Measurements from ENCODE around the gene RPS6KA2. TPM values are rescaled to one million over a fixed set of nuclear protein-coding genes. Genes with fewer than 3 reads are reported as not detected.
A peak's percentile ranks its signal among the peaks of the same experiment; 100 is the strongest.

Gene RPS6KA2
- total and polyA plus RNA-seq, 2 experiments from 2014 or later, result 12.5 to 25.3 TPM

- no peak overlapping the region for H3K4me3 ChIP-seq
- no peak for ATAC-seq
- no peaks in the 10 kb centered on the region for H3F3A ChIP-seq (replicated peaks; ENCODE audit: low read depth)
- H3K4me1 Mint-ChIP-seq, result no peaks in the 10 kb centered on the region; the same call in 2 of the 3 replicates
- no peak overlapping the region for H3K27ac ChIP-seq (ENCODE audit: low read depth)
- peak; percentile 11 to 30; a peak in 2 of 4 replicates for TF ChIP-seq CTCF (conservative IDR thresholded peaks at IDR 0.05; ENCODE audit: low read depth in 2 of 2)
- TF ChIP-seq ZNF462 (CRISPR knock-in tag; IDR thresholded peaks at IDR 0.05), result no peak
- H3K36me3 ChIP-seq (ENCODE audit: insufficient read depth), result no peaks in the 10 kb centered on the region
- H2AFZ ChIP-seq, result no peak overlapping the region
- H4K20me1 ChIP-seq (replicated peaks; ENCODE audit: insufficient read depth), result no peaks in the 10 kb centered on the region
- H3K27me3 Mint-ChIP-seq (ENCODE audit: insufficient read depth, low read depth, poor library complexity), result peaks cover 8% of the 10 kb centered on the region
- H3K9me3 Mint-ChIP-seq, result no peaks in the 10 kb centered on the region
- H3K4me3 Mint-ChIP-seq, result no peak overlapping the region
- peaks cover 14% of the 10 kb centered on the region for H3K36me3 Mint-ChIP-seq (ENCODE audit: low read depth)
- no peak overlapping the region for H3K4me2 ChIP-seq
- no peak for DNase-seq (ENCODE audit: low spot score)
- H3K79me2 ChIP-seq (replicated peaks; ENCODE audit: insufficient read depth), result no peaks in the 10 kb centered on the region
- no peaks in the 10 kb centered on the region for H3K4me1 ChIP-seq (ENCODE audit: insufficient read depth)
- no peaks in the 10 kb centered on the region for H3K27me3 ChIP-seq (ENCODE audit: insufficient read depth)
- H3K9me2 ChIP-seq (ENCODE audit: insufficient read depth), result no peaks in the 10 kb centered on the region
- H3K27ac Mint-ChIP-seq, result no peak overlapping the region
These were observed 183.9 kb downstream of the RPS6KA2 start for GRCh38 chr6:166443166-166443565.

- no peaks in the 10 kb centered on the region; the same call in 2 of the 3 replicates for H3K4me1 Mint-ChIP-seq
- DNase-seq (ENCODE audit: low spot score) (no peak), ATAC-seq (no peak)
- H3K4me3 Mint-ChIP-seq, result no peak overlapping the region
- Histone ChIP-seq H3K4me2 (no peak overlapping the region), H3K27ac (ENCODE audit: low read depth) (no peak overlapping the region), H3K27me3 (ENCODE audit: insufficient read depth) (no peaks in the 10 kb centered on the region), H3K4me3 (no peak overlapping the region), H3K36me3 (ENCODE audit: insufficient read depth) (no peaks in the 10 kb centered on the region), H3K9me2 (ENCODE audit: insufficient read depth) (no peaks in the 10 kb centered on the region), H3F3A (replicated peaks; ENCODE audit: low read depth) (no peaks in the 10 kb centered on the region), H4K20me1 (replicated peaks; ENCODE audit: insufficient read depth) (no peaks in the 10 kb centered on the region), H3K79me2 (replicated peaks; ENCODE audit: insufficient read depth) (no peaks in the 10 kb centered on the region), H2AFZ (no peak overlapping the region), H3K4me1 (ENCODE audit: insufficient read depth) (no peaks in the 10 kb centered on the region)
- H3K27ac Mint-ChIP-seq, result no peak overlapping the region
- peaks cover 9% of the 10 kb centered on the region for H3K27me3 Mint-ChIP-seq (ENCODE audit: insufficient read depth, low read depth, poor library complexity)
- H3K9me3 Mint-ChIP-seq, result no peaks in the 10 kb centered on the region
- H3K36me3 Mint-ChIP-seq (ENCODE audit: low read depth), result peaks cover 13% of the 10 kb centered on the region
- no peak for TF ChIP-seq CTCF (conservative IDR thresholded peaks at IDR 0.05; ENCODE audit: low read depth in 2 of 2)
- no peak for TF ChIP-seq ZNF331 (CRISPR knock-in tag; IDR thresholded peaks at IDR 0.05; ENCODE audit: low read depth)
- TF ChIP-seq EZH2phosphoT487 (IDR thresholded peaks at IDR 0.05; ENCODE audit: unreplicated experiment), result no peak
- no peak for TF ChIP-seq POLR2AphosphoS5 (IDR thresholded peaks at IDR 0.05; ENCODE audit: low read depth)
- no peak for TF ChIP-seq REST (IDR thresholded peaks at IDR 0.05; ENCODE audit: unreplicated experiment)
- TF ChIP-seq JUNB (IDR thresholded peaks at IDR 0.05; ENCODE audit: unreplicated experiment), result no peak
These were observed 184.8 kb downstream of the RPS6KA2 start for GRCh38 chr6:166442131-166442685.
